Stimulated activated CD4-positive, alpha-beta T cell treated with anti-CD3 and anti-CD28 coated beads, Interleukin-12 subunit alpha, Interleukin-12 subunit beta, amount 100 ng/mL, for 4 hours (primary cell): ENCODE results near the gene EPHA2.
"Not testable (repeated sequence)": the region's sequence is repeated elsewhere in the genome, so short reads cannot be mapped to it uniquely, and the experiment has no call there.

Experiments used
- DNase-seq: peaks from one replicate; pipeline ENCODE4 v3.0.0-alpha.2; 2020

EPHA2 gene

DNA sequence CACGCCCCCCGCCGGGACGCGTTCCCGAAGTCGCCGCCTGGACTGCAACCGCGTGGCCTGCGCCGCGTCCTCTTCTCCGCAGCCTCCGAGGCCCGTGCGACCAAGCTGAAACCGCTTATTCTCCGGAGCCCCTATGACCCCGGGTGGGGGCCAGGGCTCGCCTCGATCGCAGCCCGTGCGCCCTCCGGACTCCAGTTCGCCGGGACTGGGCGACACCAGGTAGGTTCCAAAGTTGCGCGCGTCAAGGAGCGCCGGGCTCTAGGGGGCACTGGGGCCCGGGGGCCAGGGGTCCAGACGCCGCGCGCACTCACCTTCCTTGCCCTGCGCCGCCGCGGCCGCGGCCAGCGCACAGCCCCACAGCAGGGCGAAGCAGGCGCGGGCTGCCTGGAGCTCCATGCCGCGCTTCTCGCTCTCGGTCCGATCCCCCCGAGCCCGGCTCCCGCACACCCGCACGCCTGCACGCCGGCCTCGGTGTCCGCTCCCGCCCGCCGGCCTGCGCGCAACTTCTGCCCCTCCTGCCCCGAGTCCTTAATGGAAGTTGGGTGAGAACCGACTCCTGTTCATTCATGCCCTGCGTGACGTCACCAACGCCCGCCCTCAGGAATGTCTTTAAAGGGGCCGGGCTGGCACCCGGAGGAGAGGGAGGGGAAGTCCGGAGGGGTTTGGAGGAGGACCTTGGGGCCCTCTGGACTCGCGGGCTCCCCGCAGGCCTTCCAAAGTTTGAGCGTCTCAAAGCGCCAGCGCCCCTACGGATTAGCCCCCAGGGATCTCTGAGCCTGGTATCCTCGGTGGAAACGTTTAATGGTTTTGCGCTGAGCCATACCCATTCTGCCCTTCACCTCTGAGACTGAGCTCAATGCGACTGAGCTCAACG is at the start of gene EPHA2:
Gene EPHA2 (minus strand): TSS at position 533 of the 874 bp plus-strand sequence. CDS start 137 bp downstream, at position 396.
- DNase-seq: no peak

DNA sequence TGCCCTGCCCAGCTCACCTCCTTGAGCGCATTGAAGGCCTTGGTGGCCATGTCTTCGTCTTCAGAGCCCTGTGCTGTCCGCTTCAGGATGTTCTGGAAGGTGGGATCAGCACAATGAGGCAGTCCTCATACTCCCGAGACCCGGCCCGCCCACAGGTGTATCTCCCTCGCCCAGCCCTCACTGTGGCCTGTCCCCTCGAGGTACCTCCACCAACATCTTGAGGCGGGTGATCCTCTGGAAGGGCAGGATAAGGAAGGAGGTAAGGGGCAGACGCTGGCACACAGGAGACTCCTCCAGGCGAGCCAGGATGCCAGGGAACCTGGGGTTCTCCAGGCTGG is 49.4 kb upstream of the EPHA2 start:
- no peak for DNase-seq

DNA sequence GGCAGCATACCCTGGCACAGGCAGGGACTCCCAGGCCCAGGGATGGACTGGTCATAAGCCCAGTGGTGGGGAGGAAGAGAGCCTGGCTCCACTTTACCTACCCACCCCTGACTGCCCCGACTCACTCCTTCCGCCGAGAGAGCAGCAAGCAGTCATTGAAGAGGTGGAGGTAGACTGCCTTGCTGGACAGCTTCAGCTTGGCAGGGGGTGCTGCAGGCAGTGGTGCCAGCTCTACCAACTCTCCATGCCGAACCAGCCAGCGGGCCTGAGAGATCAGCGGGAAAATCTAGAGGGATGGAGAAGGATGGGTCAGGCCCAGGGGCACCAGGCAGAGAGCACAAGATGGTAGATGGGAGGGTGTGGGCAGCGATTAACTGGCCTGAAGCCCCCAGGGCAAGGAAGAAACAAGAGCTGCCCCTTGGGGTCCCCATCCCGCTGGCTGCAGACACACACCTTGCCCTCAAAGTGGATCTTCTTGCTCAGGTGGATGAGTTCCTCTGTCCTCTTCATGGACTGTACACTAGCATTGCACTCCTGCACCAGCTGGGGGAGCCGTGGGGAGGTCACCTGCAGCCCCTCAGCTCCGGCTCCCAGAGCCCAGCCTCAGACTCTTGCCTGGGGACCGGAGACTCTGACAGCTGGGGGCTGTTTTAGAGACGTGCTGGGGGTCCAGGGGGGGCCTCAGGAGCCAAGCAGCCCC is 48.9 kb upstream of the EPHA2 start:
- no peak for DNase-seq

DNA sequence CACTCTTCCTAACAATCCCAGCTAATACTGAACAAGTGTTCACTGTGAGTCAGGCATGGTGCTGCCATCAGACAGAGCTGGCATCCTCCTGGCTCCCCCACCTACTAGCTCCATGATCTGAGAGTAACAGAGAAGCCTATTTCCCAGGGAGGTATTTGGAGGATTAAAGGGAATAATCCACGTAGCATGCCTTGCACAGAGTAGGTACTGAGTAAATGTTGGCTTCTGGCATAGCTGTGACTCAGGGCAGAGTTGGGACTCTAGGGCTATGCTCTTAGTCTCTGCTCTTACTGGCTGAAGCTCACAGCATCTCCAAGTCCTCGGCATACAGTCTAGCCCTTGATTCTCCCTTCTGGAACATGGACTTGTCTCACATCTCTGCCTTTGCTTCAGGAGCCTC is 48.3 kb upstream of the EPHA2 start:
- no peak for DNase-seq

- no peak for DNase-seq
Observed at GRCh38 chr1:16203550-16203949, 47.7 kb upstream of the EPHA2 start.

DNA sequence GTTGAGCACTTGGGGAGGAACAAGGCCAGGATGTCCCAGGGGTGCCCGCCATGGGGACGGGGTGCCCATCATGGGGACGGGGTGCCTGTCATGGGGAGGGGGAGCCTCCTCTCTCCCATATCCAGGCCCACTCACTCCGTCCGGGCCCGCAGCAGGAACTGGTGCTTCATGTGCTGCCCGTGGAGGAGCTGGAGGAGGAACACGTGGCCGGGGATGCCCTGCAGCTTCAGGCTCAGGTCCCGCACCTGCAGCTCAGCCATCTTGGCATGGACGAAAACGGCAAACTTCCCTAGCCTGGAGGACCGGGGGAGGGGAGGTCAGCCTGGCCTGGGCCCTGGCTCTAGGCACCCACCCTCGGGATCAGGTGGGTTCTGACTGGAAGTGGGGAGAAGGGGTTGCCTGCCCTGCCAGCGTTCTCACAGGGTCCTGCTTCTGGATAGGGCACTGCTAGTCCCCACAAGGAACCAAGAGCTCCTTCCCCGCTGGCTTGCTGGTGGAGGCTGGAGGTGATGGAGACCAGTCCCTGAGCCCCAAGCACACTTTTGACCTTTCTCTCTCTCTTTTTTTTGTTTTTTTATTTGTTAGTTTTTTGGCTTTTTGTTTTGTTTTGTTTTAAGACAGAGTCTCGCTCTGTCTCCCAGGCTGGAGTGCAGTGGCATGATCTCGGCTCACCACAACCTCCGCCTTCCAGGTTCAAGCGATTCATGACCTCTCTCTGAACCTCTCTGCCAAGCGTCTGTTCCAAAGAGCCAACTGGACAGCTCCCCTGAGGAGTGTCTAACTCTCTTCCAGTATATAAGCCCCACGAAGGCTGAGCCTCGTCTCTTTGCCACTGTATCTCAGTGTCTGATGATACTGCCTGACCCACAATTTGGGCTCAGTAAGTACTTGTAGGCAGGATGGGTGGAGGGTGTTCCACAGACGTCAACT is 46.7 kb upstream of the EPHA2 start:
- no peak for DNase-seq

GRCh38 chr1:16199700-16200099 is 43.8 kb upstream of the EPHA2 start:
- no peak for DNase-seq

- no peak for DNase-seq
Observed at GRCh38 chr1:16199157-16199501, 43.3 kb upstream of the EPHA2 start.

DNA sequence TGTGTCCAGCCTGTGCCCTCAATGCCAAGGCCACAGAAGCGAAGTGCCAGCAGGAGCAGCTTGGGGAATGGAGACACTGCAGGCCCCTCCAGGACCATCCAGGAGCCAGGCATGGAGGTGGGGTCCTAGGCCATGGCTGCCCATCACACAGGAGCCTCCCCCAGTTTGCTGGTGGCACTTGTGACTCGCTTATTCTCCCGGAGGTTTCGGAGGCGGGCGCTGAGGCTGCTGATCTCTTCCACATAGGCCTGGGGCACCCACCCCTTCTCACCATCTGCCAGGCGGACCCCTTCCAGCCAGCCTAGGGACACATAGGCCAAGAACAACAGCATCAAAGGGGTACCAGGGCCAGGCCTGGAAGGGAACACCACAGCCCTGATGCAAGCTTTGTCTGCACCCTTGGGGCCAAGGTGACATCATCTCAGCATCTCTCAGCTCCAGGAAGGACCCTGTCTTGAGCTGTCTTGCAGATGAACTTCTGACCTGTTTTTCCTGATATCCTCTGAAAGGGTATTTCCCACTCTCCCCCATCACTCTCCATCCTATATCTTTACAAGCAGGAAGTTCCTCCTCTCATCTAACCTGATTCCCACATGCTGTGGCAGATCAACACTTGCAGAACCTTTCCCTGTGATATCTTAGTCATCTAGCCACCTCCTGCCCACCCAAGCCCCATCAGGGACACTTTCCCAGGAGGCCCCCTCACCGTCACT is 42.7 kb upstream of the EPHA2 start:
- DNase-seq: no peak

DNA sequence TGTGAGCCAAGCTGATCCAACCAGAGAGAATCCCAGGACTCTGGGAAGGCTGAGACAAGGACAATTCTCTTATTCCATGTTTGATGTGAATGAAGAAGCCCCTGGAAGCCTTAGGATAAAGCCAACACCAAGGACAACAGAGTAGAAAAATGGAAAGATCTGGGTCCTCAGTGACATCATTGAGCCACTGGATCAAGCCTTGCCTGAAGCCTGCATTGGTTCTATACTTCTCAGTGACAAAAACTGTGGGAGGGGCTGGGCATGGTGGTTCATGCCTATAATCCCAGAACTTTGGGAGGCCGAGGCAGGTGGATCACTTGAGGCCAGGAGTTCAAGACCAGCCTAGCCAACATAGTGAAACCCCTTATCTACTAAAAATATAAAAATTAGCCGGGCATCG is 41.0 kb upstream of the EPHA2 start:
- DNase-seq: no peak

DNA sequence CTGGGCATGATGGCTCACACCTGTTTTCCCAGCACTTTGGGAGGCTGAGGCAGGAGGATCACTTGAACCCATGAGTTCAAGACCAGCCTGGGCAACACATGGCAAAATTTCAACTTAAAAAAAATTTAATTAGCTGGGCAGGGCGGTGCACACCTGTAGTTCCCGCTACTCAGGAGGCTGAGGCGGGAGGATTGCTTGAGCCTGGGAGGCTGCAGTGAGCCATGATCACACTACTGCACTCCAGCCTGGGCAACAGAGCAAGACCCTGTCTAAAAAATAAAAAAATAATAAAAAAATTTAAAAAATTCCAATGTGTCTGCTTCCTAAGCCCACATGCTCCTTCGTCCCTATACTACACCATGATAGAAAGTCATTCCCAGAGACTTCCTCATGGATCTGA is 40.3 kb upstream of the EPHA2 start:
- not testable (repeated sequence) for DNase-seq

- DNase-seq: no peak
Observed at GRCh38 chr1:16195518-16195905, 39.6 kb upstream of the EPHA2 start.

DNA sequence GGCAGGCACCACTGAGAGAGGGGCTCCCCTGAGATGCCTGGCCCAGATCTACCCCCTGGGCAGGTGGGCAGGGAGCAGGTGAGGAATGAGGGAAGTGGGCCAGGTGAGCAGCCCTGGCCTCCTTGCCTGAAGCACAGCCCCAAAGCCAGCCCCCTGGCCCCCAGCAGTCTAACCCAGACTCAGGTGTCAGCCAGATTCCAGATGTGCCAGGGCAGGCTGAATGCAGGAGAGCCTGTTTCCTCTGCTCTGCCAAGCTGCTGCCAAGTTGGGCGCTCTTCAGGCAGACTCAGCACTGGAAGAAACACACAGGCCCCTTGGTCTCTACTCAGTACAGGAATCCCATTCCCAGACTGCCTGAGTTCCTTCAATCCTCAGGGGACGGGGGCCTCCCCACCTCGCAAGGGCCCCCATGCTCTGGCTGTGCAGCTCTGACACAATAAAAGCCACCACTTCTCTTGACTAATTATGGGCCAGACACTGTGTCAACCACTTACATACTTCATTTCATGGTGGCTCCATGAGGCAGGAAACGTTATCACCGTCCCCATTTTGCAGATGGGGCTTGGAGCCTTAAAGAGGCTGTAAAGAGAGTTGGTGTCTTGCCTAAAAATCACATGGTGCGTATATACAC is 36.2 kb upstream of the EPHA2 start:
- DNase-seq: no peak

DNA sequence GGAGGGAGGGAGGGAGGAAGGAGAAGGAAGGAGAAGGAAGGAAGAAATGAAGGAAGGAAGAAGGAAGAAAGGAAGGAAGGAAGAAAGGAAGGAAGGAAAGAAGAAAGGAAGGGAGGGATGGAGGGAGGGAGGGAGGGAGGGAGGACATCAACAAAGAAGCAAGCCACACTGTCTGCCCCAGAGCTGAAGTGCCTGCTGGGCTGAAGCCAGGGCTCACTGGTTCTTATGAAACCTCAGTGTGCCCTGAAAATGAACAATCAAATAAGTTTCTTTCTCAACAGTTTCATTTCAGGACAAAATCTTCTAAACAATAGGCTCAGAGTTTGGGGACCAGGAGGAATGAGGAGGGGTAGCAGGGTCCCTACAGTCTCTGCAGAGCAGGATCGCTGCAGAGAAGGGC is 35.4 kb upstream of the EPHA2 start:
- no peak for DNase-seq

DNA sequence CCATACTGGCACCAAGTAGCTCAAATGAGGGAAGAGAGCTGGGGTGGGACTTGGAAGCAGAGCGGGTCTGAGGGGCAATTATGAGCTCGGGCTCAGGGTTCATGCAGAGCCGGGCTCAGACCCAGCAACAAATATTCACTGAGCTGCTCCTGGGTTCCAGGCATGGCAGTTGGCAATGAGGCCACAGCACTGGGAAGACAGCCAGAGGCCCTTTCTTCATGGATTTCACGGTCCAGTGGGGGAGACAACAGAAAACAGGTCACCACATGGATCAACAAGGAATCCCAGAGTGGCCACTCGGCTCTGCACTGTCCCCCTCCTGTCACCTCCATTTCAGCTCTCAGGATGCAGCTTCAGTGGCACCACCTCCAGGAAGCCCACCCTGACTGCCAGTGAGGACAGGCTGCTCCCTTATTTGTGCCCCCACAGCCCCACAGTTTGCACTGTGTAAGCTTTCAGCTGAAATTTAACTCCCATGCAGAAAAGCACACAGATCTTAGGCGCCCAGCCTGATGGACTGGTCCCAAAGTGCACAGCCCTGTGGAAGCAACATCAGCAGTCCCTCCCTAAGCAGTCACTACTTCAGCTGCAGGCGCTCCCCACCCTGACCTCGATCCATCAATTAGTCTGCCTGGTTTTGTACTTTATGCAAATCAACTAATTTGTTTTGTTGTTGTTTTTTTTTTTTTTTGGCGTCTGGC is 34.2 kb upstream of the EPHA2 start:
- no peak for DNase-seq

- DNase-seq: no peak
Observed at GRCh38 chr1:16189003-16189402, 33.1 kb upstream of the EPHA2 start.

DNA sequence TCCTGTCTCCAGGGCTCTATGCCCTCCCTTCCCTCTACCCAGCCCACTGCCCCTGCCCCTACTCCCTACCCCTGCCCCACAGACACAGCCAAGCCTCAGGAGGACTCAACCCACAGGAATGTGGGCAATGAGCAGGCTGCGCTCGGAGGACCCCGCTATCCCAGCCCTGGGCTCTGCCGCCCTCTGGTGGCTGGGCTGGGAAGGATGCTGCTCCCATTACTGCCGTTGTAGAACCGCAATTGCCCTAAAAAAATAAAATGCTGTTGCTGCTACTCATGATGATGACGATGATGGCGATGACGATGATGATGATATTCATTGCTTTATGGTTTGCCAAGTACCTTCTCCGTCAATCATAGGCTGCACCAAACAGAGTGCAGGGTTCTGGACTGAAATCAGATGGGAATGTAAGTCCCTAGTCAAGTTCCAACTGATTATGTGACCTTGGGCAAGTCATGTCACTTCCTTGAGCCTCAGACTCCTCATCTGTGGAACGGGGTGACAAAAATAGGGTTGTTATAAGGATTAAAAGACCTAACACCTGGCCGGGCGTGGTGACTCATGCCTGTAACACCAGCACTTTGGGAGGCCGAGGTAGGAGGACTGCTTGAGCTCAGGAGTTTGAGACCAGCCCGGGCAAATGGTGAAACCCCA is 32.0 kb upstream of the EPHA2 start:
- peak; percentile 78 for DNase-seq

GRCh38 chr1:16186655-16187235 is 30.9 kb upstream of the EPHA2 start:
- no peak for DNase-seq

- no peak for DNase-seq
Observed at GRCh38 chr1:16184557-16185303, 28.9 kb upstream of the EPHA2 start.
